ENCODE results near the gene MYEOV.

Gene MYEOV

DNA sequence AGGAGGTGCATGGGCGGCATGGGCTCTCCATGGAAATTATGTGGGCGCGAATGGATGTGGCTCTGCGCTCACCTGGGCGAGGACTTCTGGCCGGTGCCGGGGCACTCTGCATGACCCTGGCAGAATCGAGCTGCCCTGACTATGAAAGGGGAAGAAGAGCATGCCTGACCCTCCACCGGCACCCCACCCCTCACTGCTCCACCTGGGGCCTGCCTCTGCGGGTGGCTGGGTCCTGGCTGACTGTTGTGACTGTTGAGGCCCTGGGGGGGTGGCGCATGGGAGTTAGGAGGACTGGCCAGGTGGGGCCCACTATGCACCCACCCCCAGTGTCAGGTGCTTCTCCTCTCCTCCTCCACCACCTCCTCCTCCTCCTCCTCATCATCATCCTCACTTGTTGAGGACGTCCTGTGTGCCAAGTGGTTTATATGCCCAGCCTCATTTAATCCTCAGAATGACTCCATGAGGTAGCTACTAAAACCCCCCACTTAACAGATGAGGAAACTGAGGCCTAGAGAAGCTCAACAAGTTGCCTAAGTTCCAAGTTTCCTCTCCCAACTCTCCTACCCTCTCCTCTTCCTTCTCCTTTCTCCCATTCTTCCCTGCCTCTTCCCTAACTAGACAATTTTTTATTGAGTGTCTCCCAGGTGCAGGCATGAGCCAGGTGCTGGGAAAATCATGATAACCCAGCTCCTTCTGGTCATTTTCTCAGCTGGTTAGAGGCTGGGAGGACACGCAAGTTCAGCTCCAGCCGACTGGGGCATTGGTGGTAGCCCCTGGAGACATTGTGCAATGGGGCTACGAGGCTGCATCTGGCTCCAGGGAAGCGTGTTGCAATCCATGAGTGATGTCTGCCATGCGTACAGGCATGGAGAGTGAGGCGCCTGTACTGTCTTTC lies 2.3 kb downstream of the MYEOV start:
- TF ChIP-seq, protein P1, sequence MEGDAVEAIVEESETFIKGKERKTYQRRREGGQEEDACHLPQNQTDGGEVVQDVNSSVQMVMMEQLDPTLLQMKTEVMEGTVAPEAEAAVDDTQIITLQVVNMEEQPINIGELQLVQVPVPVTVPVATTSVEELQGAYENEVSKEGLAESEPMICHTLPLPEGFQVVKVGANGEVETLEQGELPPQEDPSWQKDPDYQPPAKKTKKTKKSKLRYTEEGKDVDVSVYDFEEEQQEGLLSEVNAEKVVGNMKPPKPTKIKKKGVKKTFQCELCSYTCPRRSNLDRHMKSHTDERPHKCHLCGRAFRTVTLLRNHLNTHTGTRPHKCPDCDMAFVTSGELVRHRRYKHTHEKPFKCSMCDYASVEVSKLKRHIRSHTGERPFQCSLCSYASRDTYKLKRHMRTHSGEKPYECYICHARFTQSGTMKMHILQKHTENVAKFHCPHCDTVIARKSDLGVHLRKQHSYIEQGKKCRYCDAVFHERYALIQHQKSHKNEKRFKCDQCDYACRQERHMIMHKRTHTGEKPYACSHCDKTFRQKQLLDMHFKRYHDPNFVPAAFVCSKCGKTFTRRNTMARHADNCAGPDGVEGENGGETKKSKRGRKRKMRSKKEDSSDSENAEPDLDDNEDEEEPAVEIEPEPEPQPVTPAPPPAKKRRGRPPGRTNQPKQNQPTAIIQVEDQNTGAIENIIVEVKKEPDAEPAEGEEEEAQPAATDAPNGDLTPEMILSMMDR (IDR thresholded peaks at IDR 0.05) = no peak

DNA sequence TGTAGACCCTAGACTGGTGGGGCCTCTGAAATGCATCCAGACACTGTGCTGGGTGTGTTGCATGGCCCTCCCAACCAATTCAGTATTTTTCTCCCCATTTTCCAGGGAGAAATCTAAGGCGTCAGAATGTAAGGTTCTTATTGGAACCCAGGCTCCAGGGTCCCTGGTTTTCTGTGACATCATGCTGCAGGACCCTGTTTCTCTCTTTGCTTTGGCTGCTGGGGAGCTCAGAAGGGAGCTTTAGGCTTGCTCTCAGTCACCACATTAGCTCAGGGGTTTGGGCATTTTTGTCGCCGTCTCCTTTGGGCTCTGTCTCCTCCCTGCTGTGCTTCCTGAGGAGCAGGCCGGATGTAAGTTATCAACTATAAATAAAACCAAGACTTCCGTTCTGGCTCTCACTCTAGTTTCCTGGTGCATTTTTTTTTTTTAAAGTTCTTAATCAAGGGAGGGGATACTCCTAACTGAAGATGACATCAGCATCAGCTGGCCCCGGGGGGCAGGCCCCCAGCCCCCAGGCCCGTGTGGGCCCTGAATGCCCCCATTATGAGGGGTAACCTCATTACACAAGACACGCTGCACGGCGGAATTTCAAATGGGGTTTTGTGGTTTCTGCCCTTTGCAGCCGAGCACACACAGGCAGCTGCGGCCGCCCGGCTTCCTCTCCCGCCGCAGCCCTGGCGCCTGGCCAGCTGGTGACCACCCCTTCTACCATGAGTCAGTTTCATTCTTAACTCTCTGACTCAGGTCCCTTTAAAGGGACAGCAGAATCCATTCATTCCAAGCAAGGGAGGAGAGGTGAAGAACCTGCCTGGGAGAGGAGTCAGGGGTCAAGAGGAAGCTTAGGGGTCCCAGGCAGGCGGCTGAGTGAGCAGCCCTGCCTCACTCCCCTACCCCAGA lies 3.2 kb downstream of the MYEOV start:
- TF ChIP-seq, protein P1 (IDR thresholded peaks at IDR 0.05) = no peak

DNA sequence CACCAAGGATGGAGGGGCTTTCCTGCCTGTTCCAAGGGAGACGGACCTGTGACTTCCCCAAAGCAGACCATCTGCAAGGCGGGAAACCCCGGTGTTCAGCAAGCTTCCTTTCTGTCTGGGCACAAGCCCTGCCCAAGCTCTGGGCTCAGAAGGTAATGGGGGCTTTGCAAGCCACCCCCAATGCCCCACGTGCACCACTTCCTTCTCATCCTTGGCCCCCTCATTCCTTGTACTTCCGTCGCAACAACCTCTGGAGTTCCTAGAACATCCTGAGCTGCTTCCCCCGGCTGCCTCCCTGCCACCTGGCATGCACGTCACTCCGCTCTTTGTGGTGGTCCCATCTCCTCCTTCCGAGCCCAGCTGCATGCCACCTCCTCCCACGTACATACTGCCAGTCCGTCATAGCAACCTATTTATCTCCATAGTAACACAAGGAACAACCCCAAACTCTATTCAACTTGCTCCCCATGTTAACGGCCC lies 3.9 kb downstream of the MYEOV start:
- TF ChIP-seq, protein P1 (IDR thresholded peaks at IDR 0.05) = no peak

DNA sequence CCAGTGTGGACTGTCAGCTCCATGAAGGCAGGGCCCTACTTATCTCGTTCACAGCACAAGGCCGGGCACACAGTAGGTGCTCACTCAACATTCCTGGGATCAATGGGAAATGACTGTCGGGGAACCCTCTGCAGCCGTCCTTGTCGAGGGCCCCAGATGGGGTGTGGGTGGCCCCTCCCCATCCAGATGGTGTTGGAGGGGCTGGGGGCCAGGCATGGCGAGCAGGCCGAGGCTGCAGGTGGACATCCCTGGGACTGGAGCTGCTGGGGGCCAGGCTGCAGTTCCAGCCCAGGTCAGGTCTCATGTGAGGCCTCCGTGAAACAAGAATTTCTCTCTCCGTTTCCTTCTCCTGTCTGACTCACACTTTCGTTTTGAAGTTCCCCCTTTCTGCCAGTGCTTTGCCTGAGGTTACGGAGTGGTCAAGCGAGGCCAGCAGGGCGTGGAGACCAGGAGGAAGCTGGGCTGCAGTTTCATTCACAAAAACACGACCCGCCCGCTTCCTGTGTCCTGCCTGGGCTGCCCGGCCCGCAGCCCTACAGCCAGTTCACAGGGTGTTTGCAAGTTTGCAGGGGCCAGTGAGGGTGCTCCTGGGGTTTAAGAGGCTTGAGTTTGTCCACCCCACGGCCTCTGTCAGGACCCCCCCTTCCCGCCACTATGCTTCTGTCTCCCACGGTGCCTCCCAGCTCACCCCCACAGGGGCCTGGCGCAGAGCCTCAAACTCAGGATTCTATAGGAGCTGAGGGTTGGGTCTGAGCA lies 4.5 kb downstream of the MYEOV start:
- TF ChIP-seq, protein P1 (IDR thresholded peaks at IDR 0.05) = no peak

DNA sequence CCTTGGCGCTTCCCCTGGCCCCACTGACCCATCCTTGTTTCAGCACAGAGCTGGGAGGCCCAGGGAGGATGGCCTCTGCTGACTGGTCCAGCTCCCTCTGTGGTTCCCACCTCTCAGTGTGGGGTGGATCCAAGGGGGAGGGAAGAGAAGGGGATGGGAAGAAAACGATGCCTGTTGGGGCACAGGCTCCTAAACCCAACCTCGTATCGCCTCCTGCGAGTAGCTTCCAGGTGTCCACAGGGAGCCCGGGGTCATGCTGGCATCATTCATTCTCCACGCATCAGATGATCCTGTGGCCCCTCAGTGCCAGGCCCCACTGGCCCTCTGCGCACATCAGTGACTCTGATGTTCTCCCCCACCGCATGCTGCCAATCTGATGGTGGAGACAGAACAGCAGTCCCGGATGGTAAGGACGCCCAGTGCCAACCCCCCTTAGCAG lies 5.1 kb downstream of the MYEOV start:
- TF ChIP-seq, protein P1 (IDR thresholded peaks at IDR 0.05) = no peak

DNA sequence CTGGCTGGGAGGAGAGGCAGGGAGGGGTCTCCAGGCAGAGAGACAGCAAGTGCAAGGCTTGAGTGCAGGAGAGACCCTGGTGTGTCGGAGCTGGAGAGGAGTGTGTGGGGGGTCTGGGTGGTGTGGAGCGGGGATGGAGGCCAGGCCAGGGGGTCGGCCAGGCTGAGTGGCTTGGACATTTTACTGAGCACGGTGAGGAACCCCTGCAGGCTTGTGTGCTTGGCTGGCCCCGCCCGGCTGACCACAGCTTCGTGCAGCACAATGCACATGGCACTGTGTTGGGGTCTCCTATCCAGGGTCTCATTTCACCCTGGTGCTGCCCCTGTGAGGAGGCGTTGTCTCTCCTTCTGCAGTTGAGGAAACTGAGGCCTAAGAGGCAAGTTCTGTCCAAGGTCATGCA lies 5.6 kb downstream of the MYEOV start:
- TF ChIP-seq, protein P1 (IDR thresholded peaks at IDR 0.05) = no peak
